Calu3 (cell line): ENCODE measurements around the gene TRMU. TPM values are rescaled to one million over a fixed set of nuclear protein-coding genes. Genes with fewer than 3 reads are reported as not detected.

Experiments
- BruUV-seq: library from RNA; stranded (reverse); fragments of 400-500 nt; replicated peaks from 2 replicates; lab custom pipeline; 2021; lab: Mats Ljungman, UMichigan
- CTCF ChIA-PET: fragments of 300-600 bp; sonication (Branson Sonifier 250); formaldehyde crosslinking; loops from one replicate; lab custom pipeline; 2022; ENCODE audit warnings: antibody characterized with exemption; lab: Charles Lee
- DNase-seq: peaks from one replicate; pipeline ENCODE4 v3.0.0; 2022
- H3K27ac Mint-ChIP-seq: one replicate; pipeline ENCODE4 v1.8.0; 2022; ENCODE audit warnings: mixed read lengths; ENCODE audit not compliant: unreplicated experiment
- H3K27me3 Mint-ChIP-seq: one replicate; pipeline ENCODE4 v1.8.0; 2022; ENCODE audit warnings: mixed read lengths; ENCODE audit not compliant: unreplicated experiment
- H3K36me3 Mint-ChIP-seq: one replicate; pipeline ENCODE4 v1.8.0; 2022; ENCODE audit warnings: mild to moderate bottlenecking, moderate library complexity, mixed read lengths; ENCODE audit not compliant: insufficient read depth, unreplicated experiment
- H3K4me1 Mint-ChIP-seq: one replicate; pipeline ENCODE4 v1.8.0; 2022; ENCODE audit warnings: mild to moderate bottlenecking, low read depth, mixed read lengths; ENCODE audit not compliant: unreplicated experiment
- H3K4me3 Mint-ChIP-seq: one replicate; pipeline ENCODE4 v1.8.0; 2022; ENCODE audit warnings: mild to moderate bottlenecking, low read depth, moderate library complexity, mixed read lengths; ENCODE audit not compliant: unreplicated experiment
- H3K9me3 Mint-ChIP-seq: one replicate; pipeline ENCODE4 v1.8.0; 2022; ENCODE audit warnings: low read depth, mixed read lengths; ENCODE audit not compliant: unreplicated experiment
- intact Hi-C: fragments of 100-400 bp; cut with micrococcal nuclease; formaldehyde crosslinking; loops from one replicate; pipeline ENCODE4 v1.10.0; 2022; ENCODE audit not compliant: unreplicated experiment
- total RNA-seq: library from RNA; stranded (reverse); gene quantifications from 2 replicates; pipeline ENCODE4 v1.2.3, GENCODE V29; 2022
- TF ChIP-seq, protein P1 (sequence below): fragments of 200-600 bp; IDR thresholded peaks from one replicate; pipeline ENCODE4 v1.8.0; 2022; ENCODE audit warnings: antibody characterized with exemption; ENCODE audit not compliant: unreplicated experiment

Gene TRMU
- total RNA-seq, 1 experiment from 2014 or later, result 79.6 TPM

DNA sequence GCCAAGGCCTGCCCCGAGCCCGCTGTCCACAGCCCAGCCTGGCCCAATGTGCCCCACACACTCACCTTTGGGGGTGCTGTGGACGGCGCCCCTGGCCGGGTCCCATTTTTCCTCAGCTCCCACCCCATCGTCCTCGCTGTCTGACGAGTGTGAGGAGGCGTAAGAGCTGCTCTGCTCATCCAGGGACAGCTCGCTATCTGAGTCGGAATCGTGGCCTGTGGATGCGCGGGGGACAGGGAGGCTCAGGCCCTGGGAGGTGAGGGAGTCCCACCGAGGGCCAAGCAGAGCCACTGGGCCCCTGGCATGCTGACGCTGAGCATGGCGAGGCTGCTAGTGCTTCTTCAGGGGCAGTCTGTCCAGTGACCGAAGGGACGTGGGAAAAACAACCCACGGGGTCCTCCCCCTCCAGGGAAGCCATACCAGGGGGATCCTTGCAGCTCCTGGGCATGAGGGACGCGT is 29.7 kb downstream of the TRMU start:
- CTCF ChIA-PET, result no interaction called here
- peaks cover 47% of the 10 kb centered on the region for H3K36me3 Mint-ChIP-seq
- no peak overlapping the region for H3K4me3 Mint-ChIP-seq
- no TSS peak for BruUV-seq
- H3K9me3 Mint-ChIP-seq, result no peaks in the 10 kb centered on the region
- H3K27ac Mint-ChIP-seq, result no peak overlapping the region
- no peaks in the 10 kb centered on the region for H3K27me3 Mint-ChIP-seq
- intact Hi-C loops, result loop anchor here (5.0 kb wide), 1 partner anchor 177 kb away; no protein-coding TSS in a partner anchor
- H3K4me1 Mint-ChIP-seq, result peaks cover 25% of the 10 kb centered on the region
- no peak for DNase-seq
- TF ChIP-seq, protein P1, sequence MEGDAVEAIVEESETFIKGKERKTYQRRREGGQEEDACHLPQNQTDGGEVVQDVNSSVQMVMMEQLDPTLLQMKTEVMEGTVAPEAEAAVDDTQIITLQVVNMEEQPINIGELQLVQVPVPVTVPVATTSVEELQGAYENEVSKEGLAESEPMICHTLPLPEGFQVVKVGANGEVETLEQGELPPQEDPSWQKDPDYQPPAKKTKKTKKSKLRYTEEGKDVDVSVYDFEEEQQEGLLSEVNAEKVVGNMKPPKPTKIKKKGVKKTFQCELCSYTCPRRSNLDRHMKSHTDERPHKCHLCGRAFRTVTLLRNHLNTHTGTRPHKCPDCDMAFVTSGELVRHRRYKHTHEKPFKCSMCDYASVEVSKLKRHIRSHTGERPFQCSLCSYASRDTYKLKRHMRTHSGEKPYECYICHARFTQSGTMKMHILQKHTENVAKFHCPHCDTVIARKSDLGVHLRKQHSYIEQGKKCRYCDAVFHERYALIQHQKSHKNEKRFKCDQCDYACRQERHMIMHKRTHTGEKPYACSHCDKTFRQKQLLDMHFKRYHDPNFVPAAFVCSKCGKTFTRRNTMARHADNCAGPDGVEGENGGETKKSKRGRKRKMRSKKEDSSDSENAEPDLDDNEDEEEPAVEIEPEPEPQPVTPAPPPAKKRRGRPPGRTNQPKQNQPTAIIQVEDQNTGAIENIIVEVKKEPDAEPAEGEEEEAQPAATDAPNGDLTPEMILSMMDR, result no peak

GRCh38 chr22:46366327-46366731 is 30.8 kb downstream of the TRMU start:
- CTCF ChIA-PET, result no interaction called here
- peaks cover 43% of the 10 kb centered on the region for H3K36me3 Mint-ChIP-seq
- no peaks in the 10 kb centered on the region for H3K27me3 Mint-ChIP-seq
- BruUV-seq, result no TSS peak
- H3K27ac Mint-ChIP-seq, result no peak overlapping the region
- no peak overlapping the region for H3K4me3 Mint-ChIP-seq
- peaks cover 36% of the 10 kb centered on the region for H3K4me1 Mint-ChIP-seq
- no peaks in the 10 kb centered on the region for H3K9me3 Mint-ChIP-seq
- intact Hi-C loops, result loop anchor here (5.0 kb wide), 1 partner anchor 176 kb away; no protein-coding TSS in a partner anchor
- no peak for DNase-seq
- TF ChIP-seq, protein P1, result no peak

DNA sequence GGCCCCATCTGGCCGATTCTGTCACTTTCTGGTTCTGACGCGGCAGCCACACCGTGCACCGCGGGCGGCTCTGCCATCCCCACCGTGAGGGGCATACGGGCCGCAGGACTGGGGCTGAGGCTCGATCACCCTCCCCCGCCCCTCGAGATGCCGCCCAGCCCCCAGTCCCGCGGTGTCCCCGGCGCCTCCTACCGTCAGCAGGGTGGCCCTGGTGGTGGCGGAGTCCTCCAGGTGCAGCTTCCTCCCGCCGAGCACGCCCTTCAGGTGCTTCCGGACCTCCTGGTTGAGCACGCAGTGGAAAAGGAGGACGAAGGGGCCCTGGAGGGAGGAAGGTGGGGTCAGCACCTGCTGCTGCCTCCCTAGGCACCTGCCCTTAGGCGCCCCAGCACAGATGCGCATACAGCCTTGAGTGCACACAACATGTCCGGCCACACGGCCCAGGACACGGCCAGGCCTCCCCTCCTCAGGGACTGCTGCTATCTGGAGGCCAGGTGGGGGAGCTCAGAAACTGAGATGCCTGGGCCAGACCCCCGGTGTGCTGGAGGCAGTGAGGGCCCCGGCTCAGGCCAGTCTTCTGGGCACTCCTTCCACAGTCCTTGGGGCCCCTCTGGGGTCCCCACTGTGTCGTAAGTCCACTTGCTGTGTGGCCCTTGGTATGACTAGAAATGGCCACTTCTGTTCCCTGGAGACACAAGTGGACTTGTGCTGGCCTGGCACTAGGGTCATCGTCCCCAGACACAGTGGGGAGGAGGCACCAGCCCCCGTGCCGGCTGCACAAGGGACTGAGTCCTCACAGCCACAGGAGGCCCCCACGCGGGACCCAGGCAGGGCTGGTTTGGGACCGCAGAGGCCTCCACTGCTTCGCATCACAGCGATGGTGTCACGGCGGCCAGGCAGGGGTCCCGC is 31.5 kb downstream of the TRMU start:
- TF ChIP-seq, protein P1, result no peak
- Mint-ChIP-seq H3K9me3 (no peaks in the 10 kb centered on the region), H3K27me3 (no peaks in the 10 kb centered on the region), H3K4me3 (no peak overlapping the region), H3K4me1 (peaks cover 43% of the 10 kb centered on the region), H3K36me3 (peaks cover 40% of the 10 kb centered on the region), H3K27ac (no peak overlapping the region)
- DNase-seq, result no peak
- no TSS peak for BruUV-seq
- CTCF ChIA-PET, result interaction anchor here (0.7 to 1.8 kb wide), 16 partner anchors 8 to 208 kb away, joined by 3 to 37 read pairs (median 5); partner anchors contain the start of gene TRMU
- intact Hi-C loops, result loop anchor here (1.0 to 5.0 kb wide), 2 partner anchors 23 to 175 kb away; no protein-coding TSS in a partner anchor

- TF ChIP-seq, protein P1, result peak; percentile 98
- intact Hi-C loops, result loop anchor here (1.0 to 5.0 kb wide), 2 partner anchors 23 to 175 kb away; no protein-coding TSS in a partner anchor
- DNase-seq, result peak; percentile 89
- no peaks in the 10 kb centered on the region for H3K9me3 Mint-ChIP-seq
- H3K4me1 Mint-ChIP-seq, result peaks cover 47% of the 10 kb centered on the region
- no peak overlapping the region for H3K4me3 Mint-ChIP-seq
- CTCF ChIA-PET, result interaction anchor here (0.7 to 1.8 kb wide), 16 partner anchors 9 to 207 kb away, joined by 3 to 37 read pairs (median 5); partner anchors contain the start of gene TRMU
- no TSS peak for BruUV-seq
- no peaks in the 10 kb centered on the region for H3K27me3 Mint-ChIP-seq
- no peak overlapping the region for H3K27ac Mint-ChIP-seq
- H3K36me3 Mint-ChIP-seq, result peaks cover 33% of the 10 kb centered on the region
Observed at GRCh38 chr22:46367707-46368191, 32.2 kb downstream of the TRMU start.
